Measurements from ENCODE around the gene SGMS1. TPM values are rescaled to one million over a fixed set of nuclear protein-coding genes. Genes with fewer than 3 reads are reported as not detected.

SGMS1 gene
- total RNA-seq, 2 donors from 2014 or later: 32.5 to 35.9 TPM

- Histone ChIP-seq H3K4me1 (peaks cover 0 to 4% of the 10 kb centered on the region in 2 donors), H3K4me3 (no peak overlapping the region), H3K36me3 (no peaks in the 10 kb centered on the region), H3K9me3 (no peaks in the 10 kb centered on the region), H3K27ac (no peak overlapping the region), H3K27me3 (no peaks in the 10 kb centered on the region)
- TF ChIP-seq CTCF (IDR thresholded peaks at IDR 0.05): no peak
- DNase-seq (ENCODE audit: low spot score): no peak
Measured at GRCh38 chr10:50336140-50336539, 287.6 kb downstream of the SGMS1 start.

GRCh38 chr10:50335397-50335796 lies 288.4 kb downstream of the SGMS1 start:
- H3K4me3 ChIP-seq: no peak overlapping the region
- no peak for TF ChIP-seq CTCF (IDR thresholded peaks at IDR 0.05)

GRCh38 chr10:50334273-50334672 lies 289.5 kb downstream of the SGMS1 start:
- Histone ChIP-seq H3K9me3 (no peaks in the 10 kb centered on the region), H3K27me3 (no peaks in the 10 kb centered on the region), H3K36me3 (no peaks in the 10 kb centered on the region), H3K4me3 (no peak overlapping the region), H3K27ac (no peak overlapping the region), H3K4me1 (peaks cover 0 to 4% of the 10 kb centered on the region in 2 donors)
- no peak for TF ChIP-seq CTCF (IDR thresholded peaks at IDR 0.05)
- no peak for DNase-seq (ENCODE audit: low spot score)

More at GRCh38 chr10:50335397-50335796, 288.4 kb downstream of the SGMS1 start:
- Histone ChIP-seq H3K27ac (no peak overlapping the region), H3K36me3 (no peaks in the 10 kb centered on the region), H3K27me3 (no peaks in the 10 kb centered on the region), H3K9me3 (no peaks in the 10 kb centered on the region), H3K4me1 (peaks cover 0 to 4% of the 10 kb centered on the region in 2 donors)
- no peak for DNase-seq (ENCODE audit: low spot score)

- no peaks in the 10 kb centered on the region for H3K36me3 ChIP-seq
- TF ChIP-seq CTCF (IDR thresholded peaks at IDR 0.05): no peak
- H3K27ac ChIP-seq: no peak overlapping the region
- H3K27me3 ChIP-seq: no peaks in the 10 kb centered on the region
- no peaks in the 10 kb centered on the region for H3K9me3 ChIP-seq
- H3K4me3 ChIP-seq: no peak overlapping the region
- H3K4me1 ChIP-seq: peaks cover 0 to 7% of the 10 kb centered on the region in 2 donors
- no peak for DNase-seq (ENCODE audit: low spot score)
Measured at GRCh38 chr10:50333872-50334271, 289.9 kb downstream of the SGMS1 start.

GRCh38 chr10:50332108-50332842 lies 291.5 kb downstream of the SGMS1 start:
- Histone ChIP-seq H3K9me3 (no peaks in the 10 kb centered on the region), H3K27me3 (no peaks in the 10 kb centered on the region), H3K4me1 (peaks cover 0 to 11% of the 10 kb centered on the region in 2 donors), H3K36me3 (no peaks in the 10 kb centered on the region), H3K27ac (no peak overlapping the region), H3K4me3 (no peak overlapping the region)
- TF ChIP-seq CTCF (IDR thresholded peaks at IDR 0.05): no peak
- DNase-seq (ENCODE audit: low spot score): no peak

- peaks cover 0 to 17% of the 10 kb centered on the region in 2 donors for H3K4me1 ChIP-seq
- no peak overlapping the region for H3K4me3 ChIP-seq
- H3K36me3 ChIP-seq: no peaks in the 10 kb centered on the region
- DNase-seq (ENCODE audit: low spot score): no peak
- no peak for TF ChIP-seq CTCF (IDR thresholded peaks at IDR 0.05)
- no peak overlapping the region for H3K27ac ChIP-seq
- H3K27me3 ChIP-seq: no peaks in the 10 kb centered on the region
- H3K9me3 ChIP-seq: no peaks in the 10 kb centered on the region
Measured at GRCh38 chr10:50331486-50331885, 292.3 kb downstream of the SGMS1 start.

Data from right atrium auricular region (tissue), 2 donors.